GM12878 (cell line): Measurements from ENCODE around the gene VTI1A. TPM values are rescaled to one million over a fixed set of nuclear protein-coding genes. Genes with fewer than 3 reads are reported as not detected.

Source experiments
- ATAC-seq: fragments of 200-7000 bp; cut with Tn5 transposase; 3 replicates; pipeline ENCODE4 v1.9.1; 2020; ENCODE audit warnings: mild to moderate bottlenecking, moderate library complexity
- BruUV-seq: library from RNA; stranded (reverse); fragments of 400-500 nt; replicated peaks from 2 replicates; lab custom pipeline; 2021; lab: Mats Ljungman, UMichigan
- CTCF ChIA-PET: fragments of 300-600 bp; sonication (Branson Sonifier 250); formaldehyde crosslinking; extraction: SDS; loops from one replicate; lab custom pipeline; 2021; ENCODE audit warnings: inconsistent platforms; lab: Yijun Ruan, JAX
- POLR2A ChIA-PET: fragments of 350-600 bp; formaldehyde crosslinking; extraction: SDS; loops from one replicate; lab custom pipeline; 2021; ENCODE audit warnings: inconsistent platforms; lab: Charles Lee
- RAD21 ChIA-PET: fragments of 300-600 bp; sonication (Branson Sonifier 250); formaldehyde crosslinking; loops from one replicate; lab custom pipeline; 2023; ENCODE audit warnings: antibody characterized with exemption; ENCODE audit not compliant: unreplicated experiment; lab: Charles Lee
- SMC1A ChIA-PET: fragments of 300-600 bp; sonication (Branson Sonifier 250); formaldehyde crosslinking; loops from one replicate; lab custom pipeline; 2023; ENCODE audit not compliant: unreplicated experiment, uncharacterized antibody; lab: Charles Lee
- DNase-seq: peaks from one replicate; pipeline ENCODE4 v3.0.0-alpha.2; 2011; ENCODE audit warnings: low read depth, low spot score
- FAIRE-seq: peaks from 3 replicates; lab custom pipeline; 2011; peaks lifted over from hg19 to GRCh38; lab: Jason Lieb, UNC
- H2AFZ ChIP-seq: 2 replicates; pipeline ENCODE4 v1.6.0; 2011; ENCODE audit warnings: low read depth, low read length, control low read depth; ENCODE audit not compliant: control insufficient read depth
- H3K27ac ChIP-seq: 2 replicates; pipeline ENCODE4 v1.5.1; 2011; ENCODE audit warnings: control low read depth; ENCODE audit not compliant: control insufficient read depth, insufficient read depth
- H3K27me3 ChIP-seq, 2 experiments: replicated peaks in 1 of 2; 2 replicates each; pipeline versions ENCODE4 v1.6.0 to v1.6.1; 2011; ENCODE audit warnings: low read length in 1 of 2; ENCODE audit not compliant: control insufficient read depth in 2 of 2, insufficient read depth in 2 of 2
- H3K36me3 ChIP-seq, 2 experiments: 2 replicates each; pipeline ENCODE4 v1.5.1; 2011; ENCODE audit warnings: low read length in 1 of 2; ENCODE audit not compliant: control insufficient read depth in 2 of 2, insufficient read depth in 2 of 2
- H3K4me1 ChIP-seq: 2 replicates; pipeline ENCODE4 v1.6.1; 2011; ENCODE audit warnings: mild to moderate bottlenecking, low read length, moderate library complexity, mixed read lengths; ENCODE audit not compliant: control insufficient read depth, insufficient read depth
- H3K4me2 ChIP-seq: 2 replicates; pipeline ENCODE4 v1.6.0; 2011; ENCODE audit warnings: control low read depth; ENCODE audit not compliant: control insufficient read depth, insufficient read depth
- H3K4me3 ChIP-seq: fragments of 200-600 bp; sonication (generic); 2 replicates; pipeline ENCODE4 v1.5.1; 2016
- H3K79me2 ChIP-seq: 2 replicates; pipeline ENCODE4 v1.6.0; 2011; ENCODE audit warnings: low read length; ENCODE audit not compliant: control insufficient read depth, insufficient read depth
- H3K9ac ChIP-seq: 2 replicates; pipeline ENCODE4 v1.8.0; 2011; ENCODE audit warnings: low read length, control low read depth, mixed read lengths; ENCODE audit not compliant: control insufficient read depth, insufficient read depth
- H3K9me3 ChIP-seq: replicated peaks from 3 replicates; pipeline ENCODE4 v1.5.1; 2011; ENCODE audit warnings: mild to moderate bottlenecking, low read length; ENCODE audit not compliant: control insufficient read depth, insufficient read depth
- H4K20me1 ChIP-seq: 2 replicates; pipeline ENCODE4 v1.6.0; 2011; ENCODE audit not compliant: control insufficient read depth, insufficient read depth
- CHD2 ChIP-seq: IDR thresholded peaks from 2 replicates; pipeline ENCODE4 v1.6.1; 2011; ENCODE audit warnings: low read depth, low read length, improper control_type of control experiment, borderline replicate concordance
- FOXM1 ChIP-seq: IDR thresholded peaks from 2 replicates; pipeline ENCODE4 v1.6.1; 2012; ENCODE audit warnings: low read depth, mild to moderate bottlenecking, inconsistent platforms, low read length, moderate library complexity
- HDAC2 ChIP-seq: fragments of 200-600 bp; sonication (generic); IDR thresholded peaks from 2 replicates; pipeline ENCODE4 v1.6.1; 2017
- STAT1 ChIP-seq: fragments of 450-650 bp; conservative IDR thresholded peaks from 2 replicates; pipeline ENCODE4 v1.6.1; 2014; ENCODE audit warnings: antibody characterized with exemption, mild to moderate bottlenecking
- ZBED1 ChIP-seq: IDR thresholded peaks from 2 replicates; pipeline ENCODE4 v1.6.1; 2016; ENCODE audit warnings: borderline replicate concordance
- ZBTB33 ChIP-seq: fragments of 450-650 bp; IDR thresholded peaks from 2 replicates; pipeline ENCODE4 v1.6.1; 2017; ENCODE audit warnings: mild to moderate bottlenecking
- ZNF384 ChIP-seq: IDR thresholded peaks from 2 replicates; pipeline ENCODE4 v1.6.1; 2012; ENCODE audit warnings: low read depth, mild to moderate bottlenecking, low read length, improper control_type of control experiment, borderline replicate concordance
- WGBS: methylation state at CpG from one replicate; pipeline ENCODE4 v1.1.6; 2016; ENCODE audit warnings: low lambda C conversion rate; ENCODE audit not compliant: insufficient replicate concordance, insufficient coverage; ENCODE audit errors: missing lambda C conversion rate; 5-methylcytosine and 5-hydroxymethylcytosine counted together
- in situ Hi-C: fragments of 300-500 bp; cut with MboI; formaldehyde crosslinking; loops from 9 replicates; pipeline ENCODE4 v1.14.3; 2018; ENCODE audit warnings: mixed read lengths
- intact Hi-C: fragments of 100-400 bp; cut with micrococcal nuclease; formaldehyde crosslinking; loops from one replicate; pipeline ENCODE4 v1.14.2; 2022; ENCODE audit not compliant: unreplicated experiment
- polyA plus RNA-seq, 11 experiments: library from polyadenylated mRNA; depleted of rRNA in 4 of 11; unstranded in 6 of 11; stranded (reverse) in 5 of 11; fragments of >200 nt; fragmentation: Nextera tagmentation in 4 of 11; fragmentation: Illumina TruSeq in 1 of 11; extraction: Ambion mirVana in 4 of 11; extraction: Trizol in 1 of 11; gene quantifications; 1 replicate in 1 of 11; 2 replicates in 10 of 11; pipeline versions ENCODE4 v1.2.1 to v1.2.3, GENCODE V29; 2011 to 2016; ENCODE audit warnings: inconsistent platforms in 2 of 11, missing spikeins in 2 of 11, low read depth in 1 of 11
- total RNA-seq, 4 experiments: library from RNA; depleted of rRNA in 3 of 4; stranded (reverse); fragments of >200 nt in 3 of 4; fragmentation: Illumina TruSeq in 1 of 4; extraction: Trizol in 1 of 4; gene quantifications; 2 replicates each; pipeline versions ENCODE4 v1.2.1 to v1.2.3, GENCODE V29; 2013 to 2021

The VTI1A gene
- total and polyA plus RNA-seq, 10 of the 15 experiments (the other 5 are each of a cell fraction or from before 2014, with no cell fraction given) = 12.4 to 43.2 (median 27.5) TPM

GRCh38 chr10:112849546-112849945 is 402.5 kb downstream of the VTI1A start:
- 53% methylated on average over 6 of the region's 6 CpGs for WGBS
- H3K27me3 ChIP-seq = no peaks in the 10 kb centered on the region
- H2AFZ ChIP-seq = no peak overlapping the region
- no peaks in the 10 kb centered on the region for H3K4me1 ChIP-seq
- RAD21 ChIA-PET = no interaction called here
- no peaks in the 10 kb centered on the region for H3K79me2 ChIP-seq
- intact Hi-C loops = no loop called here
- SMC1A ChIA-PET = no interaction called here
- BruUV-seq = no TSS peak
- DNase-seq (no peak), ATAC-seq (no peak), FAIRE-seq (no peak)
- H4K20me1 ChIP-seq = no peaks in the 10 kb centered on the region
- POLR2A ChIA-PET = no interaction called here
- in situ Hi-C loops = no loop called here
- CTCF ChIA-PET = no interaction called here
- TF ChIP-seq HDAC2 (no peak), ZBED1 (no peak), CHD2 (no peak), ZNF384 (no peak), ZBTB33 (no peak), FOXM1 (no peak), STAT1 (no peak)
- H3K9ac ChIP-seq = no peak overlapping the region
- H3K27ac ChIP-seq = no peak overlapping the region
- H3K4me3 ChIP-seq = no peak overlapping the region
- H3K9me3 ChIP-seq = no peaks in the 10 kb centered on the region; the same call in 2 of the 3 replicates
- no peaks in the 10 kb centered on the region for H3K36me3 ChIP-seq
- no peak overlapping the region for H3K4me2 ChIP-seq
